Activated T-helper 1 cell treated with anti-CD3 and anti-CD28 coated beads, Interleukin-12 subunit alpha, Interleukin-12 subunit beta, Interleukin-2, Interleukin-4 antibody, amounts not matched to agents 30 ng/mL and 10 ng/mL and 1 ng/mL, durations not matched to agents 14 hours and 24 hours and 36 hours (primary cell): ENCODE data around the gene SORT1. TPM values are rescaled to one million over a fixed set of nuclear protein-coding genes. Genes with fewer than 3 reads are reported as not detected.
"Not testable (repeated sequence)": the region's sequence is repeated elsewhere in the genome, so short reads cannot be mapped to it uniquely, and the experiment has no call there.

ENCODE experiments used
- DNase-seq: peaks from one replicate; pipeline ENCODE4 v3.0.0; 2021; ENCODE audit warnings: low spot score
- H3K27ac Mint-ChIP-seq: one replicate; pipeline ENCODE4 v1.8.0; 2021; ENCODE audit warnings: mild to moderate bottlenecking, mixed read lengths
- H3K27me3 Mint-ChIP-seq: one replicate; pipeline ENCODE4 v1.8.0; 2022; ENCODE audit warnings: mild to moderate bottlenecking, moderate library complexity, mixed read lengths; ENCODE audit not compliant: insufficient read depth
- H3K36me3 Mint-ChIP-seq: one replicate; pipeline ENCODE4 v1.8.0; 2021; ENCODE audit warnings: low read depth, mixed read lengths
- H3K4me1 Mint-ChIP-seq: one replicate; pipeline ENCODE4 v1.8.0; 2021; ENCODE audit warnings: low read depth, mixed read lengths
- H3K4me3 Mint-ChIP-seq: one replicate; pipeline ENCODE4 v1.8.0; 2021; ENCODE audit warnings: mild to moderate bottlenecking, moderate library complexity, mixed read lengths
- H3K9me3 Mint-ChIP-seq: one replicate; pipeline ENCODE4 v1.8.0; 2021; ENCODE audit warnings: mixed read lengths
- intact Hi-C: fragments of 100-400 bp; cut with micrococcal nuclease; formaldehyde crosslinking; loops from one replicate; pipeline ENCODE4 v1.15.1; 2024
- total RNA-seq: library from RNA; stranded (reverse); gene quantifications from 2 replicates; pipeline ENCODE4 v1.2.3, GENCODE V29; 2022

SORT1 gene
- total RNA-seq, 1 donor from 2014 or later: 1.4 TPM

- DNase-seq, H3K36me3 Mint-ChIP-seq, H3K9me3 Mint-ChIP-seq, intact Hi-C loops, H3K27ac Mint-ChIP-seq: not testable (repeated sequence)
- peak overlapping the region; percentile 20 for H3K4me3 Mint-ChIP-seq
- peaks cover 49% of the 10 kb centered on the region for H3K27me3 Mint-ChIP-seq
- peaks cover 38% of the 10 kb centered on the region for H3K4me1 Mint-ChIP-seq
Measured at GRCh38 chr1:109395282-109395599, 2.5 kb downstream of the SORT1 start.

- no peak for DNase-seq
- Mint-ChIP-seq H3K4me3 (no peak overlapping the region), H3K27me3 (peaks cover 49% of the 10 kb centered on the region), H3K4me1 (peaks cover 43% of the 10 kb centered on the region), H3K9me3 (no peaks in the 10 kb centered on the region), H3K36me3 (peaks cover 6% of the 10 kb centered on the region), H3K27ac (no peak overlapping the region)
- intact Hi-C loops: no loop called here
Measured at GRCh38 chr1:109394591-109395281, 3.0 kb downstream of the SORT1 start.

- Mint-ChIP-seq H3K27ac (no peak overlapping the region), H3K4me3 (no peak overlapping the region), H3K4me1 (peaks cover 36% of the 10 kb centered on the region), H3K27me3 (peaks cover 46% of the 10 kb centered on the region), H3K36me3 (peaks cover 3% of the 10 kb centered on the region), H3K9me3 (no peaks in the 10 kb centered on the region)
- no peak for DNase-seq
- intact Hi-C loops: no loop called here
Measured at GRCh38 chr1:109393617-109394233, 4.0 kb downstream of the SORT1 start.

GRCh38 chr1:109392788-109393616 is 4.7 kb downstream of the SORT1 start:
- Mint-ChIP-seq H3K27me3 (peaks cover 41% of the 10 kb centered on the region), H3K4me1 (peaks cover 29% of the 10 kb centered on the region), H3K27ac (no peak overlapping the region), H3K4me3 (no peak overlapping the region), H3K9me3 (no peaks in the 10 kb centered on the region), H3K36me3 (peaks cover 1% of the 10 kb centered on the region)
- intact Hi-C loops: no loop called here
- DNase-seq: no peak

GRCh38 chr1:109392037-109392787 is 5.5 kb downstream of the SORT1 start:
- H3K9me3 Mint-ChIP-seq: no peaks in the 10 kb centered on the region
- peaks cover 1% of the 10 kb centered on the region for H3K36me3 Mint-ChIP-seq
- no peak overlapping the region for H3K4me3 Mint-ChIP-seq
- intact Hi-C loops: no loop called here
- H3K4me1 Mint-ChIP-seq: peaks cover 29% of the 10 kb centered on the region
- H3K27me3 Mint-ChIP-seq: peaks cover 40% of the 10 kb centered on the region
- no peak overlapping the region for H3K27ac Mint-ChIP-seq
- no peak for DNase-seq

- Mint-ChIP-seq H3K4me1 (peaks cover 23% of the 10 kb centered on the region), H3K27ac (no peak overlapping the region), H3K9me3 (no peaks in the 10 kb centered on the region), H3K4me3 (no peak overlapping the region), H3K27me3 (peaks cover 35% of the 10 kb centered on the region), H3K36me3 (peaks cover 1% of the 10 kb centered on the region)
- intact Hi-C loops: no loop called here
- DNase-seq: no peak
Measured at GRCh38 chr1:109391626-109392025, 6.1 kb downstream of the SORT1 start.

GRCh38 chr1:109391157-109391556 is 6.6 kb downstream of the SORT1 start:
- DNase-seq: no peak
- Mint-ChIP-seq H3K4me3 (no peak overlapping the region), H3K27ac (no peak overlapping the region), H3K36me3 (peaks cover 1% of the 10 kb centered on the region), H3K9me3 (no peaks in the 10 kb centered on the region), H3K4me1 (peaks cover 20% of the 10 kb centered on the region), H3K27me3 (peaks cover 30% of the 10 kb centered on the region)
- intact Hi-C loops: no loop called here

- Mint-ChIP-seq H3K36me3 (no peaks in the 10 kb centered on the region), H3K27me3 (peaks cover 17% of the 10 kb centered on the region)
- intact Hi-C loops: no loop called here
Measured at GRCh38 chr1:109389638-109390341, 7.9 kb downstream of the SORT1 start.

GRCh38 chr1:109388884-109389637 is 8.7 kb downstream of the SORT1 start:
- Mint-ChIP-seq H3K27me3 (peaks cover 12% of the 10 kb centered on the region), H3K36me3 (no peaks in the 10 kb centered on the region)

More at GRCh38 chr1:109389638-109390341, 7.9 kb downstream of the SORT1 start:
- H3K4me3 Mint-ChIP-seq: no peak overlapping the region
- no peak for DNase-seq
- H3K27ac Mint-ChIP-seq: no peak overlapping the region
- no peaks in the 10 kb centered on the region for H3K9me3 Mint-ChIP-seq
- H3K4me1 Mint-ChIP-seq: peaks cover 20% of the 10 kb centered on the region

GRCh38 chr1:109388208-109388711 is 9.5 kb downstream of the SORT1 start:
- no peaks in the 10 kb centered on the region for H3K36me3 Mint-ChIP-seq
- DNase-seq: no peak
- H3K9me3 Mint-ChIP-seq: no peaks in the 10 kb centered on the region
- H3K4me3 Mint-ChIP-seq: no peak overlapping the region
- no peak overlapping the region for H3K27ac Mint-ChIP-seq
- peaks cover 20% of the 10 kb centered on the region for H3K4me1 Mint-ChIP-seq
- H3K27me3 Mint-ChIP-seq: peaks cover 9% of the 10 kb centered on the region
- intact Hi-C loops: no loop called here

More at GRCh38 chr1:109388884-109389637, 8.7 kb downstream of the SORT1 start:
- intact Hi-C loops: no loop called here
- Mint-ChIP-seq H3K9me3 (no peaks in the 10 kb centered on the region), H3K4me3 (no peak overlapping the region), H3K4me1 (peaks cover 20% of the 10 kb centered on the region), H3K27ac (no peak overlapping the region)
- no peak for DNase-seq

- no peak for DNase-seq
- no peaks in the 10 kb centered on the region for H3K36me3 Mint-ChIP-seq
- peaks cover 2% of the 10 kb centered on the region for H3K27me3 Mint-ChIP-seq
- no peak overlapping the region for H3K4me3 Mint-ChIP-seq
- intact Hi-C loops: no loop called here
- peaks cover 10% of the 10 kb centered on the region for H3K4me1 Mint-ChIP-seq
- no peak overlapping the region for H3K27ac Mint-ChIP-seq
- no peaks in the 10 kb centered on the region for H3K9me3 Mint-ChIP-seq
Measured at GRCh38 chr1:109386054-109386717, 11.5 kb downstream of the SORT1 start.
